Endothelial cell of umbilical vein (primary cell): ENCODE results near the gene PALB2. TPM values are rescaled to one million over a fixed set of nuclear protein-coding genes. Genes with fewer than 3 reads are reported as not detected.

Source experiments
- BruUV-seq: library from RNA; stranded (reverse); fragments of 400-500 nt; replicated peaks from 2 replicates; lab custom pipeline; 2021; lab: Mats Ljungman, UMichigan
- CTCF ChIA-PET: fragments of 300-600, 350-600 bp; sonication (Branson Sonifier 250); formaldehyde crosslinking; loops from one replicate; lab custom pipeline; 2021; ENCODE audit warnings: antibody characterized with exemption, inconsistent platforms; lab: Charles Lee
- POLR2A ChIA-PET: fragments of 300-600, 350-600 bp; sonication (Branson Sonifier 250); formaldehyde crosslinking; loops from one replicate; lab custom pipeline; 2021; ENCODE audit warnings: antibody characterized with exemption, inconsistent platforms; lab: Charles Lee
- DNase-seq: peaks from one replicate; pipeline ENCODE4 v3.0.0-alpha.2; 2011; ENCODE audit warnings: low read depth, low spot score
- FAIRE-seq: peaks from 2 replicates; lab custom pipeline; 2011; peaks lifted over from hg19 to GRCh38; lab: Jason Lieb, UNC
- H2AFZ ChIP-seq: 2 replicates; pipeline ENCODE4 v1.6.0; 2012; ENCODE audit warnings: low read depth, low read length, control low read depth, inconsistent platforms
- H3K27ac ChIP-seq: 2 replicates; pipeline ENCODE4 v1.5.1; 2011; ENCODE audit warnings: low read depth, mild to moderate bottlenecking, control low read depth, low read length, moderate library complexity; ENCODE audit not compliant: insufficient read depth
- H3K27me3 ChIP-seq, 2 experiments: 2 replicates each; pipeline versions ENCODE4 v1.6.0 to v1.6.1; 2011; ENCODE audit warnings: low read length in 2 of 2, mixed read lengths in 1 of 2; ENCODE audit not compliant: control insufficient read depth in 2 of 2, insufficient read depth in 2 of 2
- H3K36me3 ChIP-seq, 2 experiments: 2 replicates in 1 of 2; 3 replicates in 1 of 2; pipeline ENCODE4 v1.5.1; 2011; ENCODE audit warnings: low read length in 2 of 2, mild to moderate bottlenecking in 1 of 2, moderate library complexity in 1 of 2; ENCODE audit not compliant: control insufficient read depth in 2 of 2, insufficient read depth in 2 of 2; ENCODE audit errors: extremely low read depth in 1 of 2
- H3K4me1 ChIP-seq: 3 replicates; pipeline ENCODE4 v1.5.1; 2011; ENCODE audit warnings: mild to moderate bottlenecking, low read length; ENCODE audit not compliant: control insufficient read depth, insufficient read depth; ENCODE audit errors: extremely low read depth
- H3K4me2 ChIP-seq: 2 replicates; pipeline ENCODE4 v1.6.1; 2011; ENCODE audit warnings: low read length, control low read depth, mixed read lengths; ENCODE audit not compliant: insufficient read depth
- H3K4me3 ChIP-seq, 3 experiments: fragments of 200-600 bp in 1 of 3; sonication (generic), shearing (Covaris generic) in 1 of 3; replicated peaks in 1 of 3; 2 replicates each; pipeline ENCODE4 v1.5.1; 2011 to 2016; ENCODE audit warnings: control low read depth in 3 of 3, low read length in 3 of 3, mild to moderate bottlenecking in 2 of 3, inconsistent platforms in 1 of 3, low read depth in 1 of 3, moderate library complexity in 1 of 3; ENCODE audit not compliant: insufficient read depth in 1 of 3
- H3K79me2 ChIP-seq: 2 replicates; pipeline ENCODE4 v1.6.0; 2012; ENCODE audit warnings: low read length, inconsistent platforms; ENCODE audit not compliant: control insufficient read depth, insufficient read depth
- H3K9ac ChIP-seq: replicated peaks from 2 replicates; pipeline ENCODE3; 2011; ENCODE audit warnings: low read length, control low read depth; ENCODE audit not compliant: insufficient read depth; ENCODE audit errors: extremely low read depth
- H3K9me1 ChIP-seq: replicated peaks from 3 replicates; pipeline ENCODE4 v1.6.0; 2011; ENCODE audit warnings: mild to moderate bottlenecking, low read length; ENCODE audit not compliant: control insufficient read depth, insufficient read depth; ENCODE audit errors: extremely low read depth
- H3K9me3 ChIP-seq: replicated peaks from 2 replicates; pipeline ENCODE4 v1.5.1; 2012; ENCODE audit warnings: low read length, inconsistent platforms; ENCODE audit not compliant: control insufficient read depth, insufficient read depth
- H4K20me1 ChIP-seq: replicated peaks from 2 replicates; pipeline ENCODE3; 2011; ENCODE audit warnings: mild to moderate bottlenecking, low read length; ENCODE audit not compliant: control insufficient read depth, insufficient read depth; ENCODE audit errors: extremely low read depth
- CTCF ChIP-seq, 2 donors: IDR thresholded peaks; 1 replicate in 1 of 2; 2 replicates in 1 of 2; pipeline ENCODE4 v1.5.1; 2011; ENCODE audit warnings: low read length in 2 of 2, mild to moderate bottlenecking in 2 of 2, moderate library complexity in 2 of 2, control low read depth in 1 of 2, inconsistent platforms in 1 of 2, low read depth in 1 of 2; ENCODE audit not compliant: insufficient read depth in 1 of 2; ENCODE audit errors: extremely low read depth in 1 of 2
- EZH2 ChIP-seq: IDR thresholded peaks from 2 replicates; pipeline ENCODE4 v1.6.1; 2012; ENCODE audit warnings: borderline replicate concordance, low read depth, mild to moderate bottlenecking, moderate library complexity, low read length, inconsistent platforms; ENCODE audit not compliant: severe bottlenecking
- FOS ChIP-seq: IDR thresholded peaks from 2 replicates; pipeline ENCODE4 v1.6.1; 2011; ENCODE audit warnings: mild to moderate bottlenecking, low read length, moderate library complexity, borderline replicate concordance; ENCODE audit not compliant: insufficient read depth
- GATA2 ChIP-seq: IDR thresholded peaks from 2 replicates; pipeline ENCODE4 v1.7.0; 2011; ENCODE audit warnings: low read depth, mild to moderate bottlenecking, moderate library complexity, mixed read lengths, low read length; ENCODE audit not compliant: insufficient read length, insufficient read depth
- JUN ChIP-seq: IDR thresholded peaks from 2 replicates; pipeline ENCODE4 v1.6.1; 2011; ENCODE audit warnings: borderline replicate concordance, low read depth; ENCODE audit not compliant: insufficient read length, insufficient read depth
- MAX ChIP-seq: IDR thresholded peaks from 2 replicates; pipeline ENCODE4 v1.6.1; 2011; ENCODE audit not compliant: insufficient read depth, insufficient read length
- MYC ChIP-seq: IDR thresholded peaks from one replicate; pipeline ENCODE4 v1.6.1; 2011; ENCODE audit warnings: mild to moderate bottlenecking, low read depth, low read length
- POLR2A ChIP-seq: IDR thresholded peaks from 2 replicates; pipeline ENCODE4 v1.6.1; 2012; ENCODE audit warnings: low read depth, mild to moderate bottlenecking, control low read depth, low read length
- POLR2AphosphoS5 ChIP-seq: IDR thresholded peaks from 2 replicates; pipeline ENCODE4 v1.6.1; 2012; ENCODE audit warnings: low read depth, mild to moderate bottlenecking, control low read depth, low read length, moderate library complexity; ENCODE audit not compliant: insufficient read depth
- dilution Hi-C: fragments of 300-500 bp; cut with MboI; formaldehyde crosslinking; loops from one replicate; pipeline ENCODE4 v1.15.0; 2019; ENCODE audit warnings: low sequenced_read_pairs; ENCODE audit not compliant: extremely low pct_ligation_motif_present
- intact Hi-C: fragments of 100-400 bp; cut with micrococcal nuclease; formaldehyde crosslinking; loops from one replicate; pipeline ENCODE4 v1.10.0; 2022
- polyA plus RNA-seq, 4 experiments: library from polyadenylated mRNA; depleted of rRNA in 3 of 4; stranded (reverse) in 3 of 4; unstranded in 1 of 4; fragments of >200 nt; gene quantifications; 2 replicates each; pipeline versions ENCODE4 v1.2.1 to v1.2.3, GENCODE V29; 2011 to 2012; ENCODE audit warnings: missing spikeins in 1 of 4
- total RNA-seq: library from RNA; stranded (reverse); gene quantifications from 2 replicates; pipeline ENCODE4 v1.2.3, GENCODE V29; 2021

PALB2 gene
- total and polyA plus RNA-seq, 2 donors (not counting 3 experiments of a cell fraction or from before 2014, with no cell fraction given) = 5.1 to 15.6 TPM

- Histone ChIP-seq H2AFZ (no peak overlapping the region), H3K9me1 (no peaks in the 10 kb centered on the region)
- CTCF ChIA-PET = interaction anchor here (1.5 kb wide), 1 partner anchor 9 kb away, joined by 3 read pairs; the partner anchor contains the start of gene DCTN5
These were observed 9.7 kb upstream of the PALB2 start for GRCh38 chr16:23650674-23651416.

GRCh38 chr16:23642246-23642774 is 1.2 kb upstream of the PALB2 start:
- H3K4me3 ChIP-seq = peak overlapping the region; percentile 68 to 99 (median 99)
- FAIRE-seq (peak; percentile 31), DNase-seq (peak; percentile 3)
- peak overlapping the region; percentile 96 for H3K27ac ChIP-seq
- H3K9ac ChIP-seq = peak overlapping the region; percentile 97
- H3K36me3 ChIP-seq = peaks cover 2 to 15% of the 10 kb centered on the region in 2 experiments
- no TSS peak for BruUV-seq
- dilution Hi-C loops = no loop called here
- H4K20me1 ChIP-seq = no peaks in the 10 kb centered on the region
- no peak overlapping the region for H2AFZ ChIP-seq
- peaks cover 50% of the 10 kb centered on the region for H3K79me2 ChIP-seq
- TF ChIP-seq FOS (no peak), JUN (no peak), MYC (no peak), POLR2A (no peak), EZH2 (no peak), MAX (no peak), GATA2 (no peak), CTCF (IDR thresholded peaks at IDR 0.05; ENCODE audit: extremely low read depth in 1 of 2, insufficient read depth in 1 of 2, low read depth in 1 of 2, low read length in 2 of 2) (no peak), POLR2AphosphoS5 (no peak)
- ChIA-PET CTCF (interaction anchor here (0.9 to 2.1 kb wide), 4 partner anchors 13 to 85 kb away, joined by 3 to 6 read pairs (median 4); partner anchors contain the start of genes EARS2 and UBFD1), POLR2A (interaction anchor here (0.7 kb wide), 1 partner anchor 44 kb away, joined by 4 read pairs; no protein-coding TSS in a partner anchor)
- H3K4me2 ChIP-seq = peak overlapping the region; percentile 46
- H3K9me1 ChIP-seq = no peaks in the 10 kb centered on the region
- intact Hi-C loops = no loop called here
- H3K9me3 ChIP-seq = no peaks in the 10 kb centered on the region
- no peaks in the 10 kb centered on the region for H3K27me3 ChIP-seq
- H3K4me1 ChIP-seq = peaks cover 15% of the 10 kb centered on the region

More at GRCh38 chr16:23650674-23651416, 9.7 kb upstream of the PALB2 start:
- Histone ChIP-seq H3K9me3 (no peaks in the 10 kb centered on the region), H3K4me3 (no peak overlapping the region), H4K20me1 (no peaks in the 10 kb centered on the region), H3K4me1 (no peaks in the 10 kb centered on the region), H3K4me2 (no peak overlapping the region), H3K79me2 (peaks cover 64% of the 10 kb centered on the region), H3K36me3 (peaks cover 2 to 7% of the 10 kb centered on the region in 2 experiments), H3K9ac (no peak overlapping the region), H3K27ac (no peak overlapping the region), H3K27me3 (no peaks in the 10 kb centered on the region)
- intact Hi-C loops (no loop called here), dilution Hi-C loops (no loop called here)
- TF ChIP-seq GATA2 (no peak), POLR2A (no peak)
- peak; percentile 27 for DNase-seq
- POLR2A ChIA-PET = no interaction called here
- BruUV-seq = no TSS peak
- peak; percentile 26 for FAIRE-seq
